Peyer's patch (tissue), 4 donors: ENCODE measurements around the gene SLC25A26. TPM values are rescaled to one million over a fixed set of nuclear protein-coding genes. Genes with fewer than 3 reads are reported as not detected.

Experiments
- DNase-seq, 3 donors: peaks; one replicate each; pipeline ENCODE4 v3.0.0-alpha.2; 2017 to 2019
- H3K27ac ChIP-seq, 4 donors: fragments of 200-600 bp; sonication (generic); one replicate each; pipeline ENCODE4 v1.5.1; 2016 to 2019
- H3K27me3 ChIP-seq, 2 donors: fragments of 200-600 bp; sonication (generic); one replicate each; pipeline ENCODE4 v1.5.1; 2019
- H3K36me3 ChIP-seq, 3 donors: fragments of 200-600 bp; sonication (generic); one replicate each; pipeline ENCODE4 v1.5.1; 2016 to 2019
- H3K4me1 ChIP-seq, 4 donors: fragments of 200-600 bp; sonication (generic); one replicate each; pipeline ENCODE4 v1.5.1; 2016 to 2019
- H3K4me3 ChIP-seq, 4 donors: fragments of 200-600 bp; sonication (generic); 1 replicate in 3 of 4; 2 replicates in 1 of 4; pipeline ENCODE4 v1.5.1; 2016 to 2019; ENCODE audit warnings: mild to moderate bottlenecking in 1 of 4
- H3K9me3 ChIP-seq, 4 donors: fragments of 200-600 bp; sonication (generic); one replicate each; pipeline ENCODE4 v1.5.1; 2016 to 2019; ENCODE audit warnings: mild to moderate bottlenecking in 1 of 4
- POLR2A ChIP-seq, 2 donors: fragments of 450-650 bp; IDR thresholded peaks; one replicate each; pipeline ENCODE4 v1.5.1; 2017; ENCODE audit warnings: antibody characterized with exemption in 2 of 2, mild to moderate bottlenecking in 2 of 2, moderate library complexity in 2 of 2
- total RNA-seq, 4 donors: library from RNA; depleted of rRNA; stranded (reverse); fragments of >200 nt; gene quantifications; one replicate each; pipeline ENCODE4 v1.1.0, GENCODE V29; 2016
- TF ChIP-seq, protein P1 (sequence below), 6 experiments: fragments of 450-650 bp in 4 of 6; fragments of 200-600 bp in 2 of 6; sonication (generic) in 1 of 6; IDR thresholded peaks; one replicate each; pipeline ENCODE4 v1.5.1; 2017 to 2019; ENCODE audit warnings: antibody characterized with exemption in 6 of 6, mild to moderate bottlenecking in 3 of 6, moderate library complexity in 1 of 6

SLC25A26 gene
- total RNA-seq, 4 donors from 2014 or later, result 11.9 to 28.9 (median 17.7) TPM

DNA sequence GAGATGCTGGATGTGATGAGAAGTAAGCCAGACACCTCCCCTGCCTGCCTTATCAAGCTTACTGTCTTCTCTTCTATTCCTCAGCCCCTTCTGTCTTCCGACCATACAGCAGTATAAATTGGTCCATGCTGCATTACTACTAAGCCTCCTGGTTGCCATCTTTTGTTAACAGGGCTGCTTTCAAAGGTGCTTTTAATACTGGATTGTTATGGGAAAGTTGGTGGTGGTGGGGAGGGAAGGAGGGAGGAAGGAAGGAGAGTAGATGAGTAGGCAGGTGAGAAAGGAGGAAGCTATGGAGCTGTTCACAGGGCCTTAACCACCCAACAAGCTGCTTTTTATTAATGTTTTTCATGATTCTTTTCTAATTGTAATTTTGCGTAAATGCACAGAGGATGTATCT, 114.9 kb downstream of the SLC25A26 start:
- H3K4me3 ChIP-seq, result no peak overlapping the region
- TF ChIP-seq, protein P1, sequence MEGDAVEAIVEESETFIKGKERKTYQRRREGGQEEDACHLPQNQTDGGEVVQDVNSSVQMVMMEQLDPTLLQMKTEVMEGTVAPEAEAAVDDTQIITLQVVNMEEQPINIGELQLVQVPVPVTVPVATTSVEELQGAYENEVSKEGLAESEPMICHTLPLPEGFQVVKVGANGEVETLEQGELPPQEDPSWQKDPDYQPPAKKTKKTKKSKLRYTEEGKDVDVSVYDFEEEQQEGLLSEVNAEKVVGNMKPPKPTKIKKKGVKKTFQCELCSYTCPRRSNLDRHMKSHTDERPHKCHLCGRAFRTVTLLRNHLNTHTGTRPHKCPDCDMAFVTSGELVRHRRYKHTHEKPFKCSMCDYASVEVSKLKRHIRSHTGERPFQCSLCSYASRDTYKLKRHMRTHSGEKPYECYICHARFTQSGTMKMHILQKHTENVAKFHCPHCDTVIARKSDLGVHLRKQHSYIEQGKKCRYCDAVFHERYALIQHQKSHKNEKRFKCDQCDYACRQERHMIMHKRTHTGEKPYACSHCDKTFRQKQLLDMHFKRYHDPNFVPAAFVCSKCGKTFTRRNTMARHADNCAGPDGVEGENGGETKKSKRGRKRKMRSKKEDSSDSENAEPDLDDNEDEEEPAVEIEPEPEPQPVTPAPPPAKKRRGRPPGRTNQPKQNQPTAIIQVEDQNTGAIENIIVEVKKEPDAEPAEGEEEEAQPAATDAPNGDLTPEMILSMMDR (IDR thresholded peaks at IDR 0.05), result no peak
- no peak for TF ChIP-seq POLR2A (IDR thresholded peaks at IDR 0.05)
- no peaks in the 10 kb centered on the region for H3K4me1 ChIP-seq
- DNase-seq, result no peak
- no peaks in the 10 kb centered on the region for H3K36me3 ChIP-seq
- H3K9me3 ChIP-seq, result no peaks in the 10 kb centered on the region
- H3K27ac ChIP-seq, result no peak overlapping the region
- no peaks in the 10 kb centered on the region for H3K27me3 ChIP-seq

DNA sequence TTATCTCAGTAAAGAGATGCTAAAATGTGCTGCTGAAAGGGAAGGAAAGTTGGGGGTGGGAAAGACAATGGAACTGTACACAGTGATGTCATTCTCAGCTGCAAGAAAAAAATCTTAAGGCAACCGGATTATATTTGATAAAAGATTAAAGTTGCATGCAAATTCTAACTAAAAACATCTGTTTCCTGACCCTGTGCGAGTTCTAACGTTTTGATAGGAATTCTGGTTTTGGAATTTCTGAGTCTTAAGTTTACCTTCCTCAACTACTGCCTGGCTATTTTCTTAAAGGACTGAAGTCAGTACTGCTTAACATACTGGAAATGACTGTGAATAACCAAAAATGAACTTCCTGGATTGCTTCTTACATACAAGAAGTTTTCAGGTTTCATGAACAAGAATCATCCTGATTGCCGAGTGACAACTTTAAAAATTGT, 115.5 kb downstream of the SLC25A26 start:
- H3K27ac ChIP-seq, result no peak overlapping the region
- no peak overlapping the region for H3K4me3 ChIP-seq
- TF ChIP-seq, protein P1 (IDR thresholded peaks at IDR 0.05), result no peak
- TF ChIP-seq POLR2A (IDR thresholded peaks at IDR 0.05), result no peak
- no peaks in the 10 kb centered on the region for H3K9me3 ChIP-seq
- no peaks in the 10 kb centered on the region for H3K27me3 ChIP-seq
- no peak for DNase-seq
- H3K36me3 ChIP-seq, result no peaks in the 10 kb centered on the region
- no peaks in the 10 kb centered on the region for H3K4me1 ChIP-seq

DNA sequence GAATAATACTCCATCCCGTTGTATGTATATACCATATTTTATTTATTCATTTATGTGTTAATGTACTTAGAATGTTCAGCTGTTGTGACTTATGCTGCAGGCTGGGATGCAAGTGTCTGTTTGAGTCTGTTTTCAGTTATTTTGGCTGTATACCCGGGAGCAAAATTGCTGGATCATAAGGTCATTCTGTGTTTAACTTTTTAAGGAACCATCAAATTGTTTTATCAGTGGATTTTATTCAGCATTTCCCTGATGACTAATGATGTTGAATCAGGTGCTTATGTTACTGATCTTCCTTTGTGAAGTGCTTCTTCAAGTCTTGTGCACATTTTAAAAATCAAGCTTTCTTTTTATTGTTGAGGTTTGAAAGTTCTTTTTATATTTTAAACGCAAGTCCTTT, 118.1 kb downstream of the SLC25A26 start:
- no peaks in the 10 kb centered on the region for H3K9me3 ChIP-seq
- no peak for TF ChIP-seq POLR2A (IDR thresholded peaks at IDR 0.05)
- TF ChIP-seq, protein P1 (IDR thresholded peaks at IDR 0.05), result no peak
- H3K36me3 ChIP-seq, result no peaks in the 10 kb centered on the region
- no peaks in the 10 kb centered on the region for H3K4me1 ChIP-seq
- H3K27me3 ChIP-seq, result no peaks in the 10 kb centered on the region
- no peak overlapping the region for H3K27ac ChIP-seq
- H3K4me3 ChIP-seq, result no peak overlapping the region
- no peak for DNase-seq

DNA sequence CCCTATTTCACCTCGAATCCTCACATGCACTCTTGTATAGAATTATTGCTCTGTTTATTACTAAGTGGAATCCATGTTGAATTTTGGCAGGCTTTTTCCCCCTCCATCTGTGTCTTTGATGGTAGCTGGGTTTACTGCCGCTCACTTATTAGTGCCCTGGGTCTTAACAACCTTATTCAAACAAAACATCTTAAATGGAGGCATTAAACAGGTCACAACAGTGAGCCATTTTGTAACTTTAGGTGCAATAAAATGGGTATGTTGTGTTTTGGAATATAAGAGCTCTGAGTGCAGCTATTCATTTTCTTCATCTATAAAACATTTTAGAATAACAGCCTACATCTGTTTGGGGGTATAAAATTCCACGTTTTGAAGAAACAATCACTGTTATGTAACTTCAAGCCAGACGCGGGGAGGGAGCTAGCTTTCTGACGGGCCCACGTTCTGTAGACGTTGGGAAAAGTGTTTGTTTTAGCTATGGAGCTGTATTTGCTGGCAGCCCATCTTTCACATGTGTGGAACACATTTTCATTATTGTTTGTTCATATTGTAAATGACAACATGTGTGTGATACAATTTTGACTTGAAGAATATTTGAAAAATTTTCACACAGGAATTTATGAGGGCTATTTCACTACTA, 122.0 kb downstream of the SLC25A26 start:
- Histone ChIP-seq H3K9me3 (no peaks in the 10 kb centered on the region), H3K36me3 (no peaks in the 10 kb centered on the region), H3K27ac (no peak overlapping the region), H3K4me1 (no peaks in the 10 kb centered on the region), H3K27me3 (no peaks in the 10 kb centered on the region), H3K4me3 (no peak overlapping the region)
- DNase-seq, result no peak
- TF ChIP-seq, protein P1 (IDR thresholded peaks at IDR 0.05), result no peak
- TF ChIP-seq POLR2A (IDR thresholded peaks at IDR 0.05), result no peak

DNA sequence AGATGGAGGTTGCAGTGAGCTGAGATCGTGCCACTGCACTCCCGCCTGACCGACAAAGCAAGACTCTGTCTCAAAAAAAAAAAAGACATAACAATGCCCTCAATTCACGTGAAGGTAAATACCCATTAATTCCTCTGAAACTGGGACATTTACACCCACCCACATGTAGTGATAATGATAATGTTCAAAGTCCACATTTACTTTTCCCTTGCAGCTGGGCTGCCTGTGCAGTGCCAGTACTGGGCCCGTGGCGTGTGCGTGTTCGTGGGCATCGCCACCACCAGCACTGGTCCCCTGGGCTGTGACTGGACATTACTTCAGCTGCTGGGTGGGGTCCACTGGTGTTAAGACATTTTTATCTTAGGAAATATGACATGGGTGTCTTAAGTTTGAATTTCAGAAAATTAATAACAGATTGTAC, 123.6 kb downstream of the SLC25A26 start:
- no peaks in the 10 kb centered on the region for H3K4me1 ChIP-seq
- H3K4me3 ChIP-seq, result no peak overlapping the region
- no peak for DNase-seq
- H3K36me3 ChIP-seq, result no peaks in the 10 kb centered on the region
- H3K27ac ChIP-seq, result peak overlapping the region in 1 of 4 donors; percentile 20
- TF ChIP-seq POLR2A (IDR thresholded peaks at IDR 0.05), result no peak
- TF ChIP-seq, protein P1 (IDR thresholded peaks at IDR 0.05), result no peak
- no peaks in the 10 kb centered on the region for H3K27me3 ChIP-seq
- H3K9me3 ChIP-seq, result no peaks in the 10 kb centered on the region
